HG03159 (cell line): ENCODE measurements around the gene NUTF2.
"Not testable (repeated sequence)": the region's sequence is repeated elsewhere in the genome, so short reads cannot be mapped to it uniquely, and the experiment has no call there.

Experiments used
- ATAC-seq: cut with Tn5 transposase; IDR thresholded peaks from one replicate; pipeline ENCODE4 v1.9.1; 2021; ENCODE audit warnings: mild to moderate bottlenecking, moderate library complexity; ENCODE audit not compliant: unreplicated experiment

The NUTF2 gene

DNA sequence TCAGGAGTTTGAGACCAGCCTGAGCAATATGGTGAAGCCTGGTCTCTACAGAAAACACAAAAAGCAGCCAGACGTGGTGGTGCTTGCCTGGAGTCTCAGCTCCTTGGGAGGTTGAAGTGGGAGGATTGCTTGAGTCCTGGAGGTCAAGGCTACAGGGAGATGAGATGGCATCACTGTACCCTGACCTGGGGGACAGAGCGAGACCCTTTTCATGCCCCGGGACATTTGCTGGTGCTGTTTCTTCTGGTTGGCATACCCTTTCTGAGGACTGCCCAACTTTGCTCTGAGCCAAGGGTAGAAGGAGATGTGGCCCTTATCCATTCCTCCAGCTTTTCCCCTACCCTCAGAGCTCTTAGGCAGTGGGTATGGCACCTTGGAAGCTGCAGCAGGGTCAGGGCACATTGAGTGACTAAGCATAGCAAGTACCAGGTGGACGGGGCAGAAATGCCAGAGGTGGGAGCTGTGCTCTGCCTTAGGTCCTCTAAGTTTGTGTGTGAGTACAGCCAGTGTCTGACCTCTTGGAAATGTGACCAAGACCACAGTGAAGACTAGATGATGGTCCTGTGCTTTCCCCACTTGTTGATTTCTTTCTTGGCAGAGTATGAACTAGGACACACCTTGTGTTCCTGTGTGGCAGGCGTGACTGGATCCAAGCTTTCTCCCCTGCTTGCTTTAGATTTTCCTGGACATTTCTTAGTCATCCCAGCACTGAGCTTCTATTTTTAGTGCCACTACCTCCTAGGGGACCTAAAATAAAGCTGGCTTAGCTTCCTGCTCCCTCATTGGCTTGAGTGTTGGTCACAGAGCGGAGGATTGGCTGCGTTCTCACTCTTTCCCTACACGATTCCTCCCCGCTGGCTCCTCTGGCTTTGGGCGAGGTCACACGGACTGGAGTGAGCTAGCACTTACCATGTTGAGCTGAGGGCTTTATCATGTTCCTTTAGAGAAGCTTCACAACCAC is 16.2 kb downstream of the NUTF2 start:
- no peak for ATAC-seq

- ATAC-seq = not testable (repeated sequence)
Observed at GRCh38 chr16:67864044-67864443, 17.3 kb downstream of the NUTF2 start.

- ATAC-seq = no peak
Observed at GRCh38 chr16:67864594-67864993, 17.9 kb downstream of the NUTF2 start.

DNA sequence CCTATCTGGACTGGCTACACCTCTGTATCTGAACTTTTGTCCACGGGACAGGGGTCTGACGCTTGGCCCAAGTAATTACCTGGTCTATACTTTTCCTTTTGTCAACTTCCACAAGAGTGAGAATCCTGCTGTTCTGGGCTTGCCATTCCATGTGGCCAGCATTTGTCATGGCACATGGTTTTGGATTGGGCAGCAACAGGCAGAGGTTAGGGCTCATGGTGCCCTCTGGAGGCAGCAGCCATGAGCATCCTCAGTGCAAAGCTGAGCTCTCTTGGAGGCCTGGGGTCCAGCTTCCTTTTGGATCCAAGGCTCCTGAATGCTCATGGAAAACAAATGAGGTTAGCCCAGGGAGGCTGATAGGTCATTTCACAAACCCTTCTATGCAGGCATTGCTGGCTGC is 18.6 kb downstream of the NUTF2 start:
- ATAC-seq = no peak

GRCh38 chr16:67868290-67868689 is 21.6 kb downstream of the NUTF2 start:
- ATAC-seq = no peak

GRCh38 chr16:67869653-67870052 is 22.9 kb downstream of the NUTF2 start:
- no peak for ATAC-seq

DNA sequence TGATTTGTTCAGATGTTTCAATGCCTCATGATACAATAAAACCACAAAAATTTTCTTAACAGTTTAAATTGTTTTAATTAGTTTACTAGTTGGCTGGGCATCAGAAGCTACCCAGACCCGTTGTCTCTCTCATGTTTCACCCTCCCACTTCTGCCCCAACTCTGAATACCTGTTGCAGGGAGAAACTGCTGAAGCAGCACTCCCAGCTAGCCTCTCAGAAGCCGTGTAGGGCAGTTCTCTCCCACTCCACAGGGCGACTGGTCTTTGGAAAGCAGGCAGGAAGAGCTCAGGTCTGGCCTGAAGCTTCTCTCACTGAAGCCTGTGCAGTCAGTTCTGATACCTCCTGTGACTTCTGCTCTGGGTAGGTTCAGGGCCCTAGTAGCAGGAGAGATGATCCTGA is 24.5 kb downstream of the NUTF2 start:
- ATAC-seq = no peak

- ATAC-seq = no peak
Observed at GRCh38 chr16:67872131-67872630, 25.4 kb downstream of the NUTF2 start.

- ATAC-seq = peak; percentile 68
Observed at GRCh38 chr16:67872631-67873434, 26.1 kb downstream of the NUTF2 start, which contains the start of gene EDC4. EDC4 (plus strand) TSS chr16:67873052; CDS start chr16:67873262, 210 bp downstream.

GRCh38 chr16:67873435-67874370 is 27.0 kb downstream of the NUTF2 start:
- ATAC-seq = peak; percentile 26

- ATAC-seq = no peak
Observed at GRCh38 chr16:67874372-67874771, 27.6 kb downstream of the NUTF2 start.

GRCh38 chr16:67877064-67877463 is 30.3 kb downstream of the NUTF2 start:
- ATAC-seq = no peak

- no peak for ATAC-seq
Observed at GRCh38 chr16:67878232-67878631, 31.5 kb downstream of the NUTF2 start.

DNA sequence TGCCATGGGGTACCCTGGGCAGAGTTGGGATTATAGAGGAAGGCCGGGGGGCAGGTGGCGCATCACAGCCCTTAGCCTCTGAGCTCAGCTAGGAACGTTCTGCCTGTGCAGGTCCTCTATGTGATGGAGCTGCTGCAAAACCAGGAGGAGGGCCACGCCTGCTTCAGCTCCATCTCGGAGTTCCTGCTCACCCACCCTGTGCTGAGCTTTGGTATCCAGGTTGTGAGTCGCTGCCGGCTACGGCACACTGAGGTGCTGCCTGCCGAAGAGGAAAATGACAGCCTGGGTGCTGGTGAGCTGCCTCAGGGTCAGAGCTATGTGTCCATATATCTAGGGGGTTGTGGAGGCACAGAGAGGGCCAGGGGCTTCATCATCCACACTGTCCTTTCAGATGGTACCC is 32.1 kb downstream of the NUTF2 start:
- no peak for ATAC-seq

DNA sequence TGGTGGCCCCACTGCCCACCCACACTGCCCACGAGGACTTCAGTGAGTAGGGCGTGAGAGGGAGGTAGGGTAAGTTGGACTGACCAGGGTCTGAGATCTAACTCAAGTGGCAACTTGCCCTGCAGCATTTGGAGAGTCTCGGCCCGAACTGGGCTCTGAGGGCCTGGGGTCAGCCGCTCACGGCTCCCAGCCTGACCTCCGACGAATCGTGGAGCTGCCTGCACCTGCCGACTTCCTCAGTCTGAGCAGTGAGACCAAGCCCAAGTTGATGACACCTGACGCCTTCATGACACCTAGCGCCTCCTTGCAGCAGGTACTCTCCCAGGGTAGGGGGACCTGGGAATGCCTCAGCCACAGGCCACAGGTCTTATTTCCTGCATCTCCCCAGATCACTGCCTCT is 32.7 kb downstream of the NUTF2 start:
- ATAC-seq = no peak

DNA sequence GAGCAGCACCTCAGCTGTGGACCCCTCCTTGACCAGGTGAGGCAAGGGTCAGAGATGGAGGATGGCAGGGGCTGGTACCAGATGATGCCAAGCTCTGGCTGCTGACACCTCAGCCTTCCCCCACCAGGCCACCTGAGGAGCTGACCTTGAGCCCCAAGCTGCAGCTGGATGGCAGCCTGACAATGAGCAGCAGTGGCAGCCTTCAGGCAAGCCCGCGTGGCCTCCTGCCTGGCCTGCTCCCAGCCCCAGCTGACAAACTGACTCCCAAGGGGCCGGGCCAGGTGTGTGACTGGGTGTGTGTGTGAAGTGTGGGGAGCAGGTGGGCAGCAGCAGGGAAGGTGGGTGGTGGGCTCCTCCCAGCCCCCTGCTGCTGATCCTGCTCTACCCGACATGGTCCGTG is 33.2 kb downstream of the NUTF2 start:
- ATAC-seq = no peak

GRCh38 chr16:67880584-67880983 is 33.9 kb downstream of the NUTF2 start:
- ATAC-seq = no peak

DNA sequence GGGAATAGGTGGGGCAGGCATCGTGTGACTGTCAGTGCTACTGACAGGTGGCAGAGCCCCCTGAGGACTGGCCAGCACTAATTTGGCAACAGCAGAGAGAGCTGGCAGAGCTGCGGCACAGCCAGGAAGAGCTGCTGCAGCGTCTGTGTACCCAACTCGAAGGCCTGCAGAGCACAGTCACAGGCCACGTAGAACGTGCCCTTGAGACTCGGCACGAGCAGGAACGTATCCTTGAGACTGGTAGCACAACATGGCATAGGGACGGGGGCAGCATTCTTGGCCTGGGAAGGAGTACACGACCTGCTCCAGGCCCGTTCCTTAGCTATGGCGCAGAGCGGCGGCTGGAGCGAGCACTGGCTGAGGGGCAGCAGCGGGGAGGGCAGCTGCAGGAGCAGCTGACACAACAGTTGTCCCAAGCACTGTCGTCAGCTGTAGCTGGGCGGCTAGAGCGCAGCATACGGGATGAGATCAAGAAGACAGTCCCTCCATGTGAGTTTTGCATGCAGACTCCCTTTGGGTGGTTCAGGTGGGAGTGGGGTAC is 35.0 kb downstream of the NUTF2 start:
- ATAC-seq = no peak

DNA sequence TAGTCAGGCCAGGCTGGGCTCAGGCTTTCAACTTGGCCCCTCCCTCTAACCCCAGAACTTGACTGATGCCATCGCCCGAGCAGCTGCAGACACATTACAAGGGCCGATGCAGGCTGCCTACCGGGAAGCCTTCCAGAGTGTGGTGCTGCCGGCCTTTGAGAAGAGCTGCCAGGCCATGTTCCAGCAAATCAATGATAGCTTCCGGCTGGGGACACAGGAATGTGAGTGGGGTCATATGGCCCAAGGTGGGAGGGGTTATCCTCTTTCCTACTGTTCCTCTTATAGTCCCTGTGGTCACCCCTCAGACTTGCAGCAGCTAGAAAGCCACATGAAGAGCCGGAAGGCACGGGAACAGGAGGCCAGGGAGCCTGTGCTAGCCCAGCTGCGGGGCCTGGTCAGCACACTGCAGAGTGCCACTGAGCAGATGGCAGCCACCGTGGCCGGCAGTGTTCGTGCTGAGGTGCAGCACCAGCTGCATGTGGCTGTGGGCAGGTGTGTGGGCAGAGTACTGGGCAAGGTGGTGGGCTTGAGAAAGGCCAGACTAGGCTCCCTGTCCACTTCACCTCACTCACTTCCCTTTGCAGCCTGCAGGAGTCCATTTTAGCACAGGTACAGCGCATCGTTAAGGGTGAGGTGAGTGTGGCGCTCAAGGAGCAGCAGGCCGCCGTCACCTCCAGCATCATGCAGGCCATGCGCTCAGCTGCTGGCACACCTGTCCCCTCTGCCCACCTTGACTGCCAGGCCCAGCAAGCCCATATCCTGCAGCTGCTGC is 35.8 kb downstream of the NUTF2 start:
- ATAC-seq = no peak
